Fibroblast of the aortic adventitia (primary cell): ENCODE measurements around the gene SLC25A30. TPM values are rescaled to one million over a fixed set of nuclear protein-coding genes. Genes with fewer than 3 reads are reported as not detected.
A peak's percentile ranks its signal among the peaks of the same experiment; 100 is the strongest.

ENCODE experiments used
- DNase-seq: peaks from one replicate; pipeline ENCODE4 v3.0.0-alpha.2; 2010; ENCODE audit warnings: low read depth
- H3K4me3 ChIP-seq: 2 replicates; pipeline ENCODE4 v1.5.1; 2011; ENCODE audit warnings: low read depth, mild to moderate bottlenecking, control low read depth, low read length, moderate library complexity
- total RNA-seq: library from RNA; depleted of rRNA; stranded (reverse); fragments of >200 nt; gene quantifications from 2 replicates; pipeline ENCODE4 v1.2.3, GENCODE V29; 2012; ENCODE audit warnings: low replicate concordance
- TF ChIP-seq, protein P1 (sequence below): IDR thresholded peaks from 2 replicates; pipeline ENCODE4 v1.5.1; 2011; ENCODE audit warnings: mild to moderate bottlenecking, low read length, control low read depth, inconsistent platforms; ENCODE audit not compliant: insufficient read depth

Gene SLC25A30
- total RNA-seq, 1 donor: 10.4 TPM

DNA sequence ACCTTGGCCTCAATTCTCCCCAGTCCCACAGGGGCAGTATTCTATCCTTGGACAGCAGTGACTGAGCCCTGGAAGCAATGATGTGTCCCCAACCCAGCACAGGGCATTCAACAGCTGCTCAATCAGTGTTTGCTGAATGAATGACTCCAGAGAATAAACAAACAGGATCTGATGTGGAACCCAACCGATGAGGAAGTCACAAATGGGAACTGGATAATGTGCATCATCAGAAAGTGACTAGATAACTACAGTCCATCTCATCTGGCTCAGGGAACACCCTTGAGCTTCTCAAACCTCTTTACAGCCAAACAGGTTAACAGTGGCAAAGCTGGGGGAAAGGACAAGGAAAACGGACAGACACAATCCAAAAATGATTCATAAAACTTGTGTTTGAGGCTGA lies 8.2 kb downstream of the SLC25A30 start:
- no peak overlapping the region for H3K4me3 ChIP-seq
- TF ChIP-seq, protein P1, sequence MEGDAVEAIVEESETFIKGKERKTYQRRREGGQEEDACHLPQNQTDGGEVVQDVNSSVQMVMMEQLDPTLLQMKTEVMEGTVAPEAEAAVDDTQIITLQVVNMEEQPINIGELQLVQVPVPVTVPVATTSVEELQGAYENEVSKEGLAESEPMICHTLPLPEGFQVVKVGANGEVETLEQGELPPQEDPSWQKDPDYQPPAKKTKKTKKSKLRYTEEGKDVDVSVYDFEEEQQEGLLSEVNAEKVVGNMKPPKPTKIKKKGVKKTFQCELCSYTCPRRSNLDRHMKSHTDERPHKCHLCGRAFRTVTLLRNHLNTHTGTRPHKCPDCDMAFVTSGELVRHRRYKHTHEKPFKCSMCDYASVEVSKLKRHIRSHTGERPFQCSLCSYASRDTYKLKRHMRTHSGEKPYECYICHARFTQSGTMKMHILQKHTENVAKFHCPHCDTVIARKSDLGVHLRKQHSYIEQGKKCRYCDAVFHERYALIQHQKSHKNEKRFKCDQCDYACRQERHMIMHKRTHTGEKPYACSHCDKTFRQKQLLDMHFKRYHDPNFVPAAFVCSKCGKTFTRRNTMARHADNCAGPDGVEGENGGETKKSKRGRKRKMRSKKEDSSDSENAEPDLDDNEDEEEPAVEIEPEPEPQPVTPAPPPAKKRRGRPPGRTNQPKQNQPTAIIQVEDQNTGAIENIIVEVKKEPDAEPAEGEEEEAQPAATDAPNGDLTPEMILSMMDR: no peak
- DNase-seq: no peak

DNA sequence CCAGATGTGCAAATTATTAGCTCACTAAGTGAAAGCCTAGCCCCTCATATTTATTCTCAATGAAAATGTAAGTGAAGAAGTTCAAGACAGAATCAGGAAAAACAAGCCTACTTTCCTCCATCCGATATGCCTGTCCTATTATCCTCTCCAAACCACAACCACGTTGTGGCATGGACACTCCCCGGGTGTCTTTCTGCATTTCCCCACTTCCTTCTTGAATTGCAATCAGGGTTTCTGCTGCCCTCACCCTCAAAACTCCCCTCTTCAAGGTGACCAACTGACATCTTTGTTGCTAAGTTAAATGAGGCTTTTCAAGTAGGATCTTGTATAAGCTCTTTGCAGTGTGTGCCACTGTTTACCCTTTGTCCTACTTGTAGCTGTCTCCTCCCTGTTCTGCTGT lies 11.8 kb downstream of the SLC25A30 start:
- H3K4me3 ChIP-seq: no peak overlapping the region
- TF ChIP-seq, protein P1: no peak
- DNase-seq: no peak

DNA sequence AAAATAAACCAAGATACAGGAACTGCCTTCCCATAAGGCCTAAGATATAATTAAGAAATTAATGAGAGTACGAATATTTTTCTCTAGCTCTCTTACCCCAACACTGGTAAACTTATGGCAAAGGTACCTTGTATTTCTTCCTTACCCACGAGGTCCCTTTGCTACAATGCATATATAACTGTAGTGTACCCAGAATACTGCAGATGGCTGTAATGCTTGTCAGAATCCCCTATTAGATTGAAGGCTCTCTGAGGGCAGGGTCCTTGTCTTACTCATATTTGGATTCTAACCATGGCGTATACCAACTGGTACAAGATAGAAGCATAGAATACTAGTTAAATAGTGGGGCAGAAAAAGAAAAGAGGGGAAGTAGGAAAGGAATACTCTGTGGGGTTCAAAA lies 15.1 kb downstream of the SLC25A30 start:
- no peak for DNase-seq

DNA sequence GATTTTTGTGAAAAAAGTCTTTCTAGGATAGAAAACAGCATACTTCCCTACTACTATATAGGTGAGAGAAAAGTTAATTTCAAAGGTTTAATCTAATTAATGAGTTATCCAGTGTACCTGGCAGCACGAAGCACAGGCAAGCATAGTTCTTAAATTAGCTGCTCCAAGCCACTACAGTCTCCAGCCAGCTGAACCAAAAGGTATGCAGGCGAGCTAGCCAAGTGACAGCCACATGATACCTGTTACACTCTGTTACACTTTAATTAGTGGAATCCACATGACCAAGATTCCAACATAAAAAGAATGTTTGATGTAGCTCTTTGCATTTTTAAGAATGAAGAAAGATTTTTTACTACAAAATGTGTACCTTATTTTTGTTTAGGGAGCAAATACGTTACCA lies 15.5 kb downstream of the SLC25A30 start:
- TF ChIP-seq, protein P1: no peak
- DNase-seq: no peak
- no peak overlapping the region for H3K4me3 ChIP-seq

More for the DNA sequence above, 15.1 kb downstream of the SLC25A30 start:
- no peak overlapping the region for H3K4me3 ChIP-seq
- TF ChIP-seq, protein P1: no peak

DNA sequence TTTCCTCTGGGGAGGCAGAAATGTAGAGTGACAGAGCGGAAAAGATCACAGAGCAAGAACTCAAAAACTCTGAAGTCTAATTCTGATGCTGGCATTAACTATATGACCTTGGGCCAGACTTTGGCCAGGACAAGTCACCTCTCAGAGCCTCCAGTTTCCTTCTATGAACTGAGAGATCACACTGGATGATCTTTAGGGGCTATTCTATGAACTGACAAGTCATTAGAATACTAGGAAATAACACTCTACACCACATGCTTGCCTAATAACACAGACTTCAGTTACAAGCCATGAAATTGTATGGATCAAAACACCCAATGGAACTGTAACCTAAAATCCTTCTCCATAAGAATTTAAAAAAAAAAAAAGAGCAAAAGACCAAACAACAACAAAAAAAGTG lies 16.9 kb downstream of the SLC25A30 start:
- DNase-seq: no peak
- TF ChIP-seq, protein P1: no peak
- H3K4me3 ChIP-seq: no peak overlapping the region

DNA sequence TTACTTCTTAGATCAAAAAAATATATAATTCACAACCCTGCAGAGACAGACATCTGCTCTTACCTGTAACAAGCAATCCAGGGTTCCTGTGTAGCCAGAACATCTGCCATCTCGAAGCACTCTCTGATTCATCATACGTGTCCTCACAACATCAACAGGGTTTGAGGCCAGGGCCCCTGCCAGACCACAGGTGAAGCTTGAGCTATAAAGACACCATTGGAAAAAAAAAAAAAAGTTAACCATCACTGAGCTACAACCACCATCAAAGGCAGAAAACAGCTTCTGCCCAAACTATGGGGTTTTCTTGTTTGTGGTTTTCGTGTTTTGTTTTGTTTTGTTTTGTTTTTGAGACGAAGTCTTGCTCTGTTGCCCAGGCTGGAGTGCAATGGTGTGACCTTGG lies 19.3 kb downstream of the SLC25A30 start:
- no peak for DNase-seq
- TF ChIP-seq, protein P1: no peak
- H3K4me3 ChIP-seq: no peak overlapping the region

DNA sequence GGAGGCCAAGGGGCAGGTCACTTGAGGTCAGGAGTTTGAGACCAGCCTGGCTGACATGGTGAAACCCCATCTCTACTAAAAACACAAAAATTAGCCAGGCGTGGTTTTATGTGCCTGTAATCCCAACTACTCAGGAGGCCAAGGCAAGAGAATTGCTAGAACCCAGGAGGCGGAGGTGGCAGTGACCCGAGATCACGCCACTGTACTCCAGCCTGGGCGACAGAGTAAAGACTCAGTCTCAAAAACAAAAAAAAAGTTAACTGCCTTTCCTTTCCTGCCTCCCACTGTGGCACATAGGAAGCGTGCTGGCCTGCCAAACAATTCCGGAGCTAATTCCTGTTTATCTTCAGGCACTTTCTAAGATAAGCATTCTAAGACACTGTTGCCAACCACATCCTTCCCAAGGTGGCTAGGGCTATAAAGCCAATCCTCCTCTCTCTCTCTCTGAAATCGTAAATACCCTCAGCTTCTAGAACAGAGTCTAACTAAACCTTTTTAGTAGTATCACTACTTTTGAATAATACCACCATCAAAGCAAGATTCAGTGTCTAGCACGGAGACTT lies 21.6 kb downstream of the SLC25A30 start:
- no peak overlapping the region for H3K4me3 ChIP-seq
- peak; percentile 14 for DNase-seq
- TF ChIP-seq, protein P1: no peak
